Esophagus (tissue), 2 donors: Measurements from ENCODE around the gene ZNF324B. TPM values are rescaled to one million over a fixed set of nuclear protein-coding genes. Genes with fewer than 3 reads are reported as not detected.
"Not testable (repeated sequence)": the region's sequence is repeated elsewhere in the genome, so short reads cannot be mapped to it uniquely, and the experiment has no call there.

ENCODE experiments used
- H3K27ac ChIP-seq, 2 donors: one replicate each; pipeline ENCODE4 v1.5.1; 2013; ENCODE audit warnings: low read depth in 2 of 2, mild to moderate bottlenecking in 2 of 2, inconsistent platforms in 1 of 2, low read length in 1 of 2, moderate library complexity in 1 of 2
- H3K27me3 ChIP-seq, 2 donors: one replicate each; pipeline ENCODE4 v1.6.1; 2013; ENCODE audit warnings: low read length in 2 of 2, control low read depth in 1 of 2, mild to moderate bottlenecking in 1 of 2; ENCODE audit not compliant: insufficient read depth in 2 of 2, control insufficient read depth in 1 of 2
- H3K36me3 ChIP-seq, 2 donors: one replicate each; pipeline ENCODE4 v1.6.1; 2013; ENCODE audit warnings: low read length in 1 of 2; ENCODE audit not compliant: control insufficient read depth in 2 of 2, insufficient read depth in 2 of 2
- H3K4me1 ChIP-seq, 2 donors: one replicate each; pipeline ENCODE4 v1.6.1; 2013; ENCODE audit warnings: low read length in 1 of 2; ENCODE audit not compliant: control insufficient read depth in 2 of 2, insufficient read depth in 2 of 2
- H3K4me3 ChIP-seq, 2 donors: one replicate each; pipeline ENCODE4 v1.5.1; 2013; ENCODE audit warnings: low read length in 2 of 2, mild to moderate bottlenecking in 2 of 2, low read depth in 1 of 2, moderate library complexity in 1 of 2
- H3K9me3 ChIP-seq, 2 donors: one replicate each; pipeline ENCODE4 v1.6.1; 2013; ENCODE audit warnings: mild to moderate bottlenecking in 2 of 2, low read depth in 1 of 2, low read length in 1 of 2, moderate library complexity in 1 of 2; ENCODE audit not compliant: control insufficient read depth in 2 of 2, insufficient read depth in 1 of 2
- WGBS, 2 donors: extraction: QIAGEN DNeasy Blood & Tissue Kit; methylation state at CpG; one replicate each; pipeline ENCODE4 v1.1.7; 2013; 5-methylcytosine and 5-hydroxymethylcytosine counted together
- polyA plus RNA-seq, 2 donors: library from polyadenylated mRNA; stranded (reverse); fragments of 200-250 nt; gene quantifications; one replicate each; pipeline ENCODE4 v1.2.3, GENCODE V29; 2013
- donor health status: healthy with polysubstance abuse.
- donor health status: Bipolar disorder and iron deficiency.

ZNF324B gene
- 1 to 10 TPM; 2.4 to 2.8 TPM for polyA plus RNA-seq

DNA sequence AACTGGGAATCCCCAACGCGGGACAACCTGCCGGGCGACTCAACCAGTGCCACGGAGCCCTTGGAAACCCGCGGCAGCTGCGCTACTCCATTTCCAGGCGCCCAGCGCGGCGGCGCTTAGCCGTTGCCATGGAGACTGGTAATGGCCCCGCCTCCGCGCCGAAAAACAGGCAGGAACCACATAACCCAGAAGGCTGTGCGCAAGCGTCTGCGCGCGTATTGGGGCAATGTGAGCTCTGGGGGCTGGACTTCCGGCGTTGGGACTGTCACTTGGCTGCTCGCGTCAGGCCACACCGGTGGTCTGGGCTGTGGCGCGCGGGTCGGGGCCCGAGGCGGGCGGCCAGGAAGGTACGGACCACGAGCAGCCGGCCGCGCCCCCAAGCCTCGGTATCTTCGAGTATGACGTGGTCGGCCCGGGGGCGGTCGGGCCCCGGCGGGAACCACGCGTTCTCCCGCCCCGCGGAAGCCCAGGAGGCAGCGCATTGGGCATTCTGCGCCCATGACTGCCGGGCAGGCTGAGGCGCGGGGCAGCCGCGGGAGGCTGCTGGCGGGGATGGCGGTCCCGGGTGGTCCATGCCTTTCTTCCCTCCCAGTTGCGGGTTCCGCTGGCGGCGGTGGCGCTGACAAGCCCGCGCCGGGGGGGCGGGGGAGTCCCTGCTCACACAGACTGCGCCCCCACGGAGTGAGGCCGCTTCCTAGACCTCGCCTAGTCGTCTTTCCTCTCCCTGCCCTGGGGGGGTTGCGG lies at the start of gene ZNF324B:
Gene ZNF324B (plus strand): TSS at position 265 of the 744 bp plus-strand sequence. CDS start 2,080 bp downstream, outside the sequence.
- 1% methylated on average over 63 to 79 of the region's 79 CpGs for WGBS, 2 donors
- H3K36me3 ChIP-seq = peaks cover 7 to 25% of the 10 kb centered on the region in 2 donors
- no peaks in the 10 kb centered on the region for H3K27me3 ChIP-seq
- peak within 1 kb of the TSS; percentile 54 to 60 for H3K27ac ChIP-seq
- H3K4me3 ChIP-seq = peak within 1 kb of the TSS; percentile 59 to 93
- peaks cover 0 to 3% of the 10 kb centered on the region in 2 donors for H3K9me3 ChIP-seq
- H3K4me1 ChIP-seq = peaks cover 2 to 5% of the 10 kb centered on the region in 2 donors

DNA sequence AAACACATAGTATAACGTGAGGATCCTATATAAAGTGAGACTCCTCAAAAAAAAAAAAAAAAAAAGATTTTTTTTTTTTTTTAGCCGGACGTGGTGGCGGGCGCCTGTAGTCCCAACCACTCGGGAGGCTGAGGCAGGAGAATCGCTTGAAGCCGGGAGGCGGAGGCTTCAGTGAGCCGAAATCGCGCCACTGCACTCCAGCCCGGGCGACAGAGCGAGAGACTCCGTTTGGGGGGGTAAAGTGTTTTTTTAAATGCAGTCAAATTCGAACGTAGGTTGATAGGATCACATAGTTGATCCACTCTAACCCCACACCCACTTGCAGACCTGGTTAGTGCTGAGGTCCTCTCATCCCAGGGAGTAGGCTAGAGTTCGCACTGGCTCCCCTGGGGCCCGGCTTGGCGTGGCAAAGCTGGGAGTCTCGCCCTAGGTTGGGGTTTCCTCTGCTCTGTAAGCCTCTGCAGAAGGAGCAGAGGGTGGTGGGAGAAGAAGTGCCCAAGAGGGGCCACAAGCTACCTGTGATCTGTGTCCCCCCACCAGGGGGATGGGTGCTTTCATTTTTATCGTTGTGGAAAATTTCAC lies 49.5 kb upstream of the ZNF324B start:
- Histone ChIP-seq H3K27me3 (no peaks in the 10 kb centered on the region), H3K9me3 (no peaks in the 10 kb centered on the region), H3K4me3 (peak overlapping the region; percentile 51 to 61), H3K4me1 (peaks cover 6 to 22% of the 10 kb centered on the region in 2 donors), H3K36me3 (no peaks in the 10 kb centered on the region), H3K27ac (peak overlapping the region in 1 of 2 donors; percentile 71)
- 21 to 37% methylated on average over 22 to 23 of the region's 23 CpGs for WGBS, 2 donors

DNA sequence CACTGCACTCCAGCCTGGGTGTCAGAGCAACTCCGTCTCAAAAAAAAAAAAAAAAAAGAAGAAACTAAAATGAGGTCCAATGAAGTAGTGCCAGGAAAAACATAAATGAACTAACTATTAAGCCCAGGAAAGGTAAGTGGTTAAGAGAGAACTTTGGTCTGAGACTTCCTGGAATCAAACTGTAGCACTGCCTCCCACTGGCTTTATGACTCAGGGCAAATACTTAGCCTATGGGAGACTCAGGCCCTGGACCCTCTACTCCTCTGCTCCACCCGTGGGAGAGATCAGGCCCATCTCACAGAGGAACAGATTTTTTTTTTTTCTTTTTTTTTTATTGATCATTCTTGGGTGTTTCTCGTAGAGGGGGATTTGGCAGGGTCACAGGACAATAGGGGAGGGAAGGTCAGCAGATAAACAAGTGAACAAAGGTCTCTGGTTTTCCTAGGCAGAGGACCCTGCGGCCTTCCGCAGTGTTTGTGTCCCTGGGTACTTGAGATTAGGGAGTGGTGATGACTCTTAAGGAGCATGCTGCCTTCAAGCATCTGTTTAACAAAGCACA lies 47.4 kb upstream of the ZNF324B start:
- H3K27me3 ChIP-seq, H3K36me3 ChIP-seq, H3K9me3 ChIP-seq, H3K27ac ChIP-seq, H3K4me3 ChIP-seq: not testable (repeated sequence)
- WGBS, 2 donors = 76 to 78% methylated on average over 4 to 5 of the region's 5 CpGs
- peaks cover 12 to 23% of the 10 kb centered on the region in 2 donors for H3K4me1 ChIP-seq

DNA sequence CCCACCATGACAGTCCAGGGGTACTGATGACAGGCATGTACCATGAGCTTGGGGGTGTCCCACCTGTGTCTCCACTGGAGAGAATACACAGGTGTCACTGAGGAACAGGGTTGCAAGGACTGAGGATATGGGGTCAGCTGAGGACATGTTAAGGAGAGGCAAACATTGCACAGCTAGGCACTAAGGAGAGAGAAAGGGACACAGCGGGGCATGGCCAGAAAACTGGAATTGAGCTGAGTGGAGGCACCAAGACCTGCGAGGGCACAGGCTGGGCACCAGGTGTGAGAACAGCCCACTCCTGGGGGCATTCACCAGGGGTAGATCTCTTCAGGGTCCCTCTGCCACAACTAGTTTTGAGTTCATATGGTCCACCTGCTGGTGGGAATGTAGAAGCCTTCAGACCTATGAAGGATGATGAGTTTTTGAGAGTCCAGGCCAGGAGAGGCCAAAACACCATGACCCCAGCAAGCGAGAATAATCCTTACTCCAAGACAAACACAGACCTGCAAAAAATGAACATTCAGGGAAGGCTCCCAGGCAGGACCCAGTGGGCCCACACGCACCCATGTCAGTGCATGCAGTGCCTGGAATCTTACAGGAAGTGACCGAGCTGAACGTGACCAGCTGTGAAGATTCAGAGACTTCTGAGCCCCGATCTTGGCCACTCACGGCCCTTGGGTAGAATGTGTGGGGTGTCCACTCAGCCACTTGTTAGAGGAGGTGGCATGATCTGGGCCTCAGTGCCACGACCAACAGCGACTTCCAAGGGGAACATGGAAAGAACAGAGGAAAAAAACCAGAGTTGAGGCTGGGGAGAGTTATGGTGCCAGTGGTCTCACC lies 44.4 kb upstream of the ZNF324B start:
- 56 to 61% methylated on average over 10 of the region's 10 CpGs for WGBS, 2 donors
- H3K4me1 ChIP-seq = peaks cover 13 to 22% of the 10 kb centered on the region in 2 donors
- no peaks in the 10 kb centered on the region for H3K9me3 ChIP-seq
- H3K36me3 ChIP-seq = no peaks in the 10 kb centered on the region
- H3K27me3 ChIP-seq = no peaks in the 10 kb centered on the region
- H3K27ac ChIP-seq = peak overlapping the region in 1 of 2 donors; percentile 91
- H3K4me3 ChIP-seq = peak overlapping the region; percentile 92 to 93

DNA sequence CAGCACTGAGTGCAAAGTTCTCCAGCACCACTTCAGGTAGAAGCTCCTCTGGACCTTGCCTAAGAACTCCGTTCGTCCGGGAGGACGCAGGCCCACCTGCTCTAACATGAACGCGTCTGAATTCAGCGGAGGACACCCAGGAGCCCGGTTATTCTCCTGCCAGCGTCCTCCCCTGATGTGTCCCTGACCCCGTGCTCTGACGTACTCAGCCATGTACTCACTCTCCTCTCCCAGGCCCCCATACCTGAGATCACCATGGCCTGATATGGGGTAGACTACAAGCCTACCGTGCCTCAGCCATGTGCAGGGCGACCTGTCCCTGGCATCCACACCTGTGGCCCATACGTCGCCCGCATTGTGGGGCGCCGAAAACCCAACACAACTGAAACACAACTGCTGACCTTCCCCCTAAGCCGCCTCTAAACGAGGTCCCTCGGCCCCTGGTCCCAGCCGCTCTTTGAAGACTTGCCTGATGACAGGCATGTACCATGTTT lies 43.7 kb upstream of the ZNF324B start:
- Histone ChIP-seq H3K27ac (peak overlapping the region; percentile 83 to 91), H3K27me3 (no peaks in the 10 kb centered on the region), H3K36me3 (no peaks in the 10 kb centered on the region), H3K9me3 (no peaks in the 10 kb centered on the region), H3K4me3 (peak overlapping the region; percentile 92 to 93), H3K4me1 (peaks cover 13 to 21% of the 10 kb centered on the region in 2 donors)
- 10 to 13% methylated on average over 22 of the region's 22 CpGs for WGBS, 2 donors

DNA sequence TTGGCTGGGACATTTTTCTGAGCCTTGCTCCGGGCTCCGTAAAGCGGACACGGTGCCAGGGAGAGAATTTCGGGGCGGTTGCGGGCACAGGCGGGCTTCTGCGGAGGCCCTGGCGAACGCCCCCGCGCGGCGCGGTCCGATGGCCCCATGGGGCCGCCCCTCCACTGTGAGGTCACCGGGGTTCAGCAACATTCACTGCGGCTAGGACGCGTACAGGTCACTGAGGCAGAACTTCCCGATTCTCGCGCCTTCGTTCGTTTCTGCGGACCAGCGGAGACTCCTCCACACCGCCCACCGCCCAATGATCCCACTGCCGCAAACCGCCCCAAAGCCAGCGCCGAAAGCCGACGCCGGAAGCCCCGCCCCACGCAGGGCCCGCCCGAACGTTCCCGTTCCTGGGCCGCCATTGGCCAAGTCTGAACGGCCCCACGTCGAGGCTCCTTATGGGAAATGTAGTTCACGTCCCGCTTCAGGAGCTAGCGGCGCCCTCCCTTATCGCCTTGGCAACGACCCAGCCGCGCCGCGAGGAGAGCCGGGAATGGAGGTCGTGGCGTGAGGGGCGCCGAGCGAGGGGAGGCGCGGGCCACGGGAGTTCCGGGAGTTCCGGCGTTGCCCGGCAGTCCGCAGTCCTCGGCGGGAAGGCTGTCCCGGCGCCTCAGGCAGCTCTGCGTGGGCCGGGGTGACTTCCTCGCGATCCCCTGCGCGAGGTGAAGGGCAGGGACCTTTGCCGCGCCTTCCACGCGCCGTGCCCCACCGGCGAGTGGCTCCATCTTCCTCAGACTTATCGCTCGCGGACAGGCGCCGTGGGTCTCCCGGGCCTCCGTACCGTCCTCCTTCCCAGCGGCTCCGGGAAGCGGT lies 43.0 kb upstream of the ZNF324B start, which contains the start of gene ZNF584:
Gene ZNF584 (plus strand): TSS at position 498 of the 858 bp plus-strand sequence. CDS start 499 bp downstream, outside the sequence.
- Histone ChIP-seq H3K36me3 (no peaks in the 10 kb centered on the region), H3K9me3 (no peaks in the 10 kb centered on the region), H3K4me3 (peak within 1 kb of the TSS; percentile 92 to 93), H3K4me1 (peaks cover 13 to 21% of the 10 kb centered on the region in 2 donors), H3K27me3 (no peaks in the 10 kb centered on the region), H3K27ac (peak within 1 kb of the TSS; percentile 83 to 91)
- WGBS, 2 donors = 0% methylated on average over 89 to 100 of the region's 100 CpGs

DNA sequence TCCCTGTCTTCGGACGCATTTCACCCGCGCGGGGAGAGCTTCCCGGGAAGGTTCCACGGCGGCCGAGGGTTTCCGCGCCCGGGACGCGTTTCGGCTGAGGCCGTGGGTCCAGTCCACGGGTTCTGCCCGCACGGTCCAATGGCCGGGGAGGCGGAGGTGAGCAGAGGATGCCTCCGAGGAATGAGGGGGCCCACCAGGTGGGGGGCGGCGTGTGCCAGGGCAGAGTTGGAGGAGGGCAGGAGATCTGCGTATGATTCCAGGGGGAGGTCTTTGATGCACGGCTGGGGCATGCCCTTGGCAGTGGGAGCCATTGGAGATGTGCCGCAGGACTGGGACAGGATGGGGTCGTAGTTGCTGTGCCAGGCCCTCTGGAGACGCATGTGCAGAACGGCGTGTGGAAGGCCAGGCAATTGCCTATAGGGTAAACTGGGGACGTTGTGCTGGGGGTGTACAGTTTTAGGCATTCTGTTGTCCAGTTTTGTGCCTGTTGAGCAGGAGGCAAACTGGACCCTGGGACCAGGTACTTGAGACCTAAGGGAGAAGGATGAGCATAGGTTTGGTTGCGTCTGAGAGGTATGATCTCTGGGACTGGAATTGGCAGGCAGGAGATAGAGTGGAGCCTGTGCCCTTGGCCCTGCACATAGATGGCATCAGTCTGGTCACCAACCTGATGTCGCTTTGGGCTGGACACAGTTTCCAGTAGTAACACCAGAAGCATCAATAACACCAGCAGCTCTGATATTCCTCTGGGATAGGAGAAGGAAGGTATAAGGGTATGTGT lies 42.2 kb upstream of the ZNF324B start:
- Histone ChIP-seq H3K27ac (peak overlapping the region; percentile 60 to 91), H3K27me3 (no peaks in the 10 kb centered on the region), H3K9me3 (no peaks in the 10 kb centered on the region), H3K4me3 (peak overlapping the region; percentile 92 to 93), H3K36me3 (no peaks in the 10 kb centered on the region), H3K4me1 (peaks cover 13 to 21% of the 10 kb centered on the region in 2 donors)
- WGBS, 2 donors = 3% methylated on average over 32 to 34 of the region's 34 CpGs

DNA sequence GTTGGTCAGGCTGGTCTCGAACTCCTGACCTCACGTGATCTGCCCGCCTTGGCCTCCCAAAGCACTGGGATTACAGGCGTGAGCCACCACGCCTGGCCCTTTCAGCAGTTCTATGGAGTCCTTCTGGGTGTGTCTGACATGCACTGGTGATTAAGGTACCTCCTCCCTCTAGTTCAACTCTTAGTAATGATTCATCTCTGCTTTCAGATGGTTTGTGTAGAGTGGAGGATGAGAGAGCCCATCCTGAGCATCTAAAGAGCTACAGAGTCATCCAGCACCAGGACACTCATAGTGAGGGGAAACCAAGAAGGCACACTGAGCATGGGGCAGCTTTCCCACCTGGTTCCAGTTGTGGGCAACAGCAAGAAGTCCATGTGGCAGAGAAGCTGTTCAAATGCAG lies 34.8 kb upstream of the ZNF324B start:
- Histone ChIP-seq H3K4me1 (no peaks in the 10 kb centered on the region), H3K36me3 (peaks cover 13 to 21% of the 10 kb centered on the region in 2 donors), H3K4me3 (no peak overlapping the region), H3K27ac (no peak overlapping the region), H3K27me3 (no peaks in the 10 kb centered on the region), H3K9me3 (peaks cover 3 to 4% of the 10 kb centered on the region in 2 donors)
- 95 to 97% methylated on average over 5 of the region's 5 CpGs for WGBS, 2 donors
